ENCODE data around the gene FRMD3. TPM values are rescaled to one million over a fixed set of nuclear protein-coding genes. Genes with fewer than 3 reads are reported as not detected.

The FRMD3 gene
- total and polyA plus RNA-seq, 8 donors: 0.87 to 2.6 (median 1.5) TPM

DNA sequence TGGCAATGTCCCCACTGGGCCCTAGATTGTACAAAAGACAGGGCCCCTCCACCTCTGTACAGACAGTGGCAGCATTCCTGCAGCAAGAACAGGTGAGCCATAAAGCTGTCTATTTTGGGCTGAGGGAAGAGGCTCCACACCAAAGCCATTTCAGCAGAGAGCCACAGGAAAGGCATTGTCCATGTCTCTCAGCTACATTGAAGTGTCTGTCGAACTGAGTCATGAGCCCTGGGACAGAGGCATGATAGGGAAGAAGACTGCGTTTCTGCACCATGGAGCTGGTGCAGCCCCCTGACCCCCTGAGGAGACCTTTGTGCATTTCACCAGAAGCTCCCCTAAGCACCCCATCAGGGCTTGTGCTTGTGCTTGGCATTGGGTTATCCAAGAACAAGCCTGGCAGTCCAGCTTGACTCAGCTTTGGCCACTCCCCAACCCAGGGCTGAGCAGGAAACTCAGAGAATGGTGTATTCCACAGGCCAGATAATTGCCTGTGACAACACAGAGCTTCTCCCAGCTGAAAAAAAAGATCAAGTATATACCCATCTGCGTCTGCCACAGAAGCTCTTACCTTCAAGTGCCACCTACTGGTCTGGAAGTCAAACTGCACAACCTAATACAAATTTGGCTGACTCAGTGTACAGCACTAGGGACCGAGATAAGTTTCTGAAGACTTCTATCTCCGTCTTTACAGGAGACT, 5.9 kb upstream of the FRMD3 start:
- no peaks in the 10 kb centered on the region for H3K27me3 ChIP-seq
- H3K36me3 ChIP-seq: no peaks in the 10 kb centered on the region
- H3K9me3 ChIP-seq: no peaks in the 10 kb centered on the region
- no peak overlapping the region for H3K27ac ChIP-seq
- no peaks in the 10 kb centered on the region for H3K4me1 ChIP-seq
- intact Hi-C loops (cut with DNase I): loop anchor here in 2 of 3 donors (5.0 to 10.0 kb wide), 3 partner anchors 207 to 327 kb away; no protein-coding TSS in a partner anchor
- WGBS, 2 donors: 32 to 38% methylated on average over 5 of the region's 5 CpGs
- FAIRE-seq (no peak), DNase-seq (peak in 1 of 6 donors; percentile 18), ATAC-seq (peak; percentile 86 to 98 (median 94))
- TF ChIP-seq, protein P1, sequence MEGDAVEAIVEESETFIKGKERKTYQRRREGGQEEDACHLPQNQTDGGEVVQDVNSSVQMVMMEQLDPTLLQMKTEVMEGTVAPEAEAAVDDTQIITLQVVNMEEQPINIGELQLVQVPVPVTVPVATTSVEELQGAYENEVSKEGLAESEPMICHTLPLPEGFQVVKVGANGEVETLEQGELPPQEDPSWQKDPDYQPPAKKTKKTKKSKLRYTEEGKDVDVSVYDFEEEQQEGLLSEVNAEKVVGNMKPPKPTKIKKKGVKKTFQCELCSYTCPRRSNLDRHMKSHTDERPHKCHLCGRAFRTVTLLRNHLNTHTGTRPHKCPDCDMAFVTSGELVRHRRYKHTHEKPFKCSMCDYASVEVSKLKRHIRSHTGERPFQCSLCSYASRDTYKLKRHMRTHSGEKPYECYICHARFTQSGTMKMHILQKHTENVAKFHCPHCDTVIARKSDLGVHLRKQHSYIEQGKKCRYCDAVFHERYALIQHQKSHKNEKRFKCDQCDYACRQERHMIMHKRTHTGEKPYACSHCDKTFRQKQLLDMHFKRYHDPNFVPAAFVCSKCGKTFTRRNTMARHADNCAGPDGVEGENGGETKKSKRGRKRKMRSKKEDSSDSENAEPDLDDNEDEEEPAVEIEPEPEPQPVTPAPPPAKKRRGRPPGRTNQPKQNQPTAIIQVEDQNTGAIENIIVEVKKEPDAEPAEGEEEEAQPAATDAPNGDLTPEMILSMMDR (IDR thresholded peaks at IDR 0.05): peak; percentile 35 to 64 (median 56)
- H3K4me3 ChIP-seq: no peak overlapping the region

DNA sequence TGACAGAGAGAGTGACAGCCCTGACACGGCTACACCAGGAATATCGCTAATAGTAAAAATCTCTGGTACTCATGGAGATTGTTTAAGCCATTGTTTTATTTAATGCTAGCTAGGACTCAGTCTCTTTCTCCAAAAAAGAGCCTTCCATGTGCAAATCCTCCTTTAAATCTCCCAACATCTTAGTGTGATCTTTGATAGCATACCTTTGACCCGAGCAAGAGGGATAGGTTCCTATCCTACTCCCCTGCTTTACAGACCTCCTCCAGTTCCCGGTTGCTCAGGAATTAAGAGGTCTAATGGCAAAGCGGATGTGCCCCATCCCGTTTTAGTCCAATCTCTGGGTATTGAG, 663 bp upstream of the FRMD3 start:
- TF ChIP-seq, protein P1 (IDR thresholded peaks at IDR 0.05): no peak
- no peaks in the 10 kb centered on the region for H3K9me3 ChIP-seq
- peak overlapping the region in 2 of 4 donors; percentile 53 to 66 for H3K4me3 ChIP-seq
- H3K4me1 ChIP-seq: peaks cover 0 to 10% (median 6%) of the 10 kb centered on the region in 3 donors
- WGBS, 2 donors: 34 to 38% methylated on average over 6 of the region's 6 CpGs
- H3K27me3 ChIP-seq: no peaks in the 10 kb centered on the region
- intact Hi-C loops (cut with DNase I): no loop called here
- DNase-seq (no peak), FAIRE-seq (no peak), ATAC-seq (no peak)
- peak overlapping the region in 3 of 4 donors; percentile 53 to 74 (median 64) for H3K27ac ChIP-seq
- H3K36me3 ChIP-seq: no peaks in the 10 kb centered on the region

DNA sequence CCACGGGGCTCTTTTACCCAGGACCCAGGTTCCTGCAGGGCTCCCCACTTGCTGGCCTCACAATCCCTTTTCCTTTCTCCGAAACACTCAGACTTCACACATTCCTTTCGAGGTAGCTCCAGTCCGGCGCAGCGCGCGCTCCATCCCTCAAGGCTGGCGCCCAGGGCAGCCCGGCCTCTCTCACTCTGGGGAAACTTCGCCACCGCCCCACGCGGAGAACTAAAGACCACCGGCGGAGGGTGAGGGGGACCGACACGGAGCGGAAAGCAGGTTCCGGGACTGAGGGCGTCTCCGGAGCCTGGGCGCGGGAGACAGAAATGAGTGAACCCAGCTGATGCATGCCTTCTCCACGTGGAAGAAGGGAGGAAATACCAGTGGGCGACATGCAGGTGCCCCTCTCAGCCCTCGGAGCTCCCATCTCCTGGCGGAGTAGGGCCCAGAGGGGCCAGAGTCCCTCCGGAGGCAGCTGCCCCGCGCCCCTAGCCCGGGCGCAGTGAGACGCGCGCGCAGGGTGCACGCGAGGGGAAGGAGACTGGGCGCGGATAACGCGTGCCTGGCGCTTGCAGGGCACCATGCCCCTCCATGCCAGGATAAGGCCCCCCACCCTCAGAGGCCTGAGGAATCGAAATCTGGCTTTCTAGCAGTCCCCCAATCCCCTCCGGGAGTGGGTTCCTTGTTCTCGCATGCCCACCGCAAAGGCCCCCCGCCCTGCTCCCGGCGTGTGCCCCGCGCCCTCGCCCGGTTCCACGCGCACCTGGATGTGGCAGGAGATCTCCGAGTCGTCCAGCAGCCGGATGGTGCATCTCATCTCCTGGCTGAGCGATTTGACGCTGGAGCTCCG, 650 bp downstream of the FRMD3 start:
- Histone ChIP-seq H3K9me3 (no peaks in the 10 kb centered on the region), H3K27me3 (no peaks in the 10 kb centered on the region), H3K4me3 (peak overlapping the region; percentile 44 to 66 (median 50)), H3K36me3 (no peaks in the 10 kb centered on the region), H3K27ac (no peak overlapping the region), H3K4me1 (peaks cover 0 to 10% (median 6%) of the 10 kb centered on the region in 3 donors)
- FAIRE-seq: no peak
- intact Hi-C loops (cut with DNase I): no loop called here
- peak; percentile 8 to 25 (median 15) for ATAC-seq
- peak in 1 of 6 donors; percentile 73 for DNase-seq
- WGBS, 2 donors: 2% methylated on average over 47 to 63 of the region's 63 CpGs
- TF ChIP-seq, protein P1 (IDR thresholded peaks at IDR 0.05): no peak

DNA sequence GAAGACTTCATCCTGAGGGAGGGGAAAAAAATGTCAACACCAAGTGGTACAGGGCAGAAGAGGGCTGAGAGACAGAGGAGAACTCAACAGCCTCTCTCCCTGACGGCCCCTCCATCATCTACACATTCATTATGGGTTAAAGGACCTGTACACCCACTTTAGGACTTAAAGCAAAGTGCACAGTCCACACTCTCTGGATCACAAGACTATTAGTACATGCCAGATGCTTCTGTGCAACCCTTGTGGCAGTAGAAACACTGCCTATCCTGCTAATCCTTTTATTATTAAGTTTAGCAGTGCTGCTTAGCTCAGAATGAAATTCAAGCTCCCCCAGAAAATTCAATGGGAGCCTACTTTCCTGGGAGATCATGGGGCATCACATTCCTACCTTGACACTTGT, 1.9 kb downstream of the FRMD3 start:
- Histone ChIP-seq H3K36me3 (no peaks in the 10 kb centered on the region), H3K4me3 (no peak overlapping the region), H3K27ac (no peak overlapping the region), H3K4me1 (peaks cover 0 to 10% (median 6%) of the 10 kb centered on the region in 3 donors), H3K9me3 (no peaks in the 10 kb centered on the region), H3K27me3 (no peaks in the 10 kb centered on the region)
- ATAC-seq (no peak), FAIRE-seq (no peak), DNase-seq (no peak)
- intact Hi-C loops (cut with DNase I): no loop called here
- TF ChIP-seq, protein P1 (IDR thresholded peaks at IDR 0.05): no peak
- 78 to 79% methylated on average over 1 of the region's 1 CpG for WGBS, 2 donors
